ENCODE data around the gene HIPK2.
"Not testable (repeated sequence)": the region's sequence is repeated elsewhere in the genome, so short reads cannot be mapped to it uniquely, and the experiment has no call there.

Gene HIPK2

GRCh38 chr7:139674341-139674740, 103.5 kb downstream of the HIPK2 start:
- Histone ChIP-seq H3K4me1 (ENCODE audit: control insufficient read depth, insufficient read depth, low read length, unreplicated experiment) (peaks cover 40% of the 10 kb centered on the region), H3K79me2 (ENCODE audit: control insufficient read depth, insufficient read depth, low read length, unreplicated experiment) (peaks cover 56% of the 10 kb centered on the region), H3K27ac (ENCODE audit: low read depth, low read length) (peak overlapping the region; percentile 67; the same call in 1 of the 2 replicates), H3K4me3 (ENCODE audit: low read depth, low read length) (no peak overlapping the region), H3K27me3 (ENCODE audit: insufficient read depth, low read length) (no peaks in the 10 kb centered on the region), H3K36me3 (ENCODE audit: insufficient read depth, low read length) (peaks cover 18% of the 10 kb centered on the region), H2AFZ (ENCODE audit: low read length, unreplicated experiment) (no peak overlapping the region)

GRCh38 chr7:139673762-139674161, 104.0 kb downstream of the HIPK2 start:
- peaks cover 36% of the 10 kb centered on the region for H3K4me1 ChIP-seq (ENCODE audit: control insufficient read depth, insufficient read depth, low read length, unreplicated experiment)
- no peak overlapping the region for H2AFZ ChIP-seq (ENCODE audit: low read length, unreplicated experiment)
- H3K36me3 ChIP-seq (ENCODE audit: insufficient read depth, low read length): peaks cover 20% of the 10 kb centered on the region
- peak overlapping the region; percentile 67 for H3K27ac ChIP-seq (ENCODE audit: low read depth, low read length)
- peaks cover 59% of the 10 kb centered on the region for H3K79me2 ChIP-seq (ENCODE audit: control insufficient read depth, insufficient read depth, low read length, unreplicated experiment)
- no peaks in the 10 kb centered on the region for H3K27me3 ChIP-seq (ENCODE audit: insufficient read depth, low read length)
- no peak overlapping the region for H3K4me3 ChIP-seq (ENCODE audit: low read depth, low read length)

GRCh38 chr7:139673230-139673629, 104.6 kb downstream of the HIPK2 start:
- Histone ChIP-seq H3K27me3 (ENCODE audit: insufficient read depth, low read length) (no peaks in the 10 kb centered on the region), H3K79me2 (ENCODE audit: control insufficient read depth, insufficient read depth, low read length, unreplicated experiment) (peaks cover 63% of the 10 kb centered on the region), H3K4me3 (ENCODE audit: low read depth, low read length) (no peak overlapping the region), H3K36me3 (ENCODE audit: insufficient read depth, low read length) (peaks cover 20% of the 10 kb centered on the region), H2AFZ (ENCODE audit: low read length, unreplicated experiment) (no peak overlapping the region), H3K27ac (ENCODE audit: low read depth, low read length) (peak overlapping the region; percentile 67), H3K4me1 (ENCODE audit: control insufficient read depth, insufficient read depth, low read length, unreplicated experiment) (peaks cover 36% of the 10 kb centered on the region)

- Histone ChIP-seq H3K4me1 (ENCODE audit: control insufficient read depth, insufficient read depth, low read length, unreplicated experiment) (peaks cover 36% of the 10 kb centered on the region), H3K4me3 (ENCODE audit: low read depth, low read length) (no peak overlapping the region), H3K27ac (ENCODE audit: low read depth, low read length) (peak overlapping the region; percentile 67), H3K36me3 (ENCODE audit: insufficient read depth, low read length) (peaks cover 22% of the 10 kb centered on the region), H3K27me3 (ENCODE audit: insufficient read depth, low read length) (no peaks in the 10 kb centered on the region), H2AFZ (ENCODE audit: low read length, unreplicated experiment) (no peak overlapping the region), H3K79me2 (ENCODE audit: control insufficient read depth, insufficient read depth, low read length, unreplicated experiment) (peaks cover 71% of the 10 kb centered on the region)
Measured at GRCh38 chr7:139671967-139672366, 105.8 kb downstream of the HIPK2 start.

- Histone ChIP-seq H3K36me3 (ENCODE audit: insufficient read depth, low read length) (peaks cover 23% of the 10 kb centered on the region), H3K4me1 (ENCODE audit: control insufficient read depth, insufficient read depth, low read length, unreplicated experiment) (peaks cover 28% of the 10 kb centered on the region), H3K79me2 (ENCODE audit: control insufficient read depth, insufficient read depth, low read length, unreplicated experiment) (peaks cover 75% of the 10 kb centered on the region)
- H3K4me3 ChIP-seq (ENCODE audit: low read depth, low read length); H2AFZ ChIP-seq (ENCODE audit: low read length, unreplicated experiment); H3K27ac ChIP-seq (ENCODE audit: low read depth, low read length); H3K27me3 ChIP-seq (ENCODE audit: insufficient read depth, low read length): not testable (repeated sequence)
Measured at GRCh38 chr7:139670662-139671061, 107.1 kb downstream of the HIPK2 start.

- Histone ChIP-seq H3K27ac (ENCODE audit: low read depth, low read length) (peak overlapping the region; percentile 35), H3K4me1 (ENCODE audit: control insufficient read depth, insufficient read depth, low read length, unreplicated experiment) (peaks cover 21% of the 10 kb centered on the region), H3K27me3 (ENCODE audit: insufficient read depth, low read length) (no peaks in the 10 kb centered on the region), H2AFZ (ENCODE audit: low read length, unreplicated experiment) (no peak overlapping the region), H3K79me2 (ENCODE audit: control insufficient read depth, insufficient read depth, low read length, unreplicated experiment) (peaks cover 79% of the 10 kb centered on the region), H3K4me3 (ENCODE audit: low read depth, low read length) (no peak overlapping the region), H3K36me3 (ENCODE audit: insufficient read depth, low read length) (peaks cover 13% of the 10 kb centered on the region; the same call in 1 of the 2 replicates)
Measured at GRCh38 chr7:139669106-139670061, 108.4 kb downstream of the HIPK2 start.

GRCh38 chr7:139667377-139667776, 110.4 kb downstream of the HIPK2 start:
- peaks cover 11% of the 10 kb centered on the region for H3K4me1 ChIP-seq (ENCODE audit: control insufficient read depth, insufficient read depth, low read length, unreplicated experiment)
- H3K79me2 ChIP-seq (ENCODE audit: control insufficient read depth, insufficient read depth, low read length, unreplicated experiment): peaks cover 82% of the 10 kb centered on the region
- no peak overlapping the region for H3K27ac ChIP-seq (ENCODE audit: low read depth, low read length)
- no peak overlapping the region for H3K4me3 ChIP-seq (ENCODE audit: low read depth, low read length)
- no peak overlapping the region for H2AFZ ChIP-seq (ENCODE audit: low read length, unreplicated experiment)
- H3K27me3 ChIP-seq (ENCODE audit: insufficient read depth, low read length): no peaks in the 10 kb centered on the region
- H3K36me3 ChIP-seq (ENCODE audit: insufficient read depth, low read length): peaks cover 13% of the 10 kb centered on the region; the same call in 1 of the 2 replicates

- peaks cover 86% of the 10 kb centered on the region for H3K79me2 ChIP-seq (ENCODE audit: control insufficient read depth, insufficient read depth, low read length, unreplicated experiment)
Measured at GRCh38 chr7:139666501-139666900, 111.3 kb downstream of the HIPK2 start.

GRCh38 chr7:139664434-139664833, 113.4 kb downstream of the HIPK2 start:
- no peak overlapping the region for H2AFZ ChIP-seq (ENCODE audit: low read length, unreplicated experiment)
- no peaks in the 10 kb centered on the region for H3K27me3 ChIP-seq (ENCODE audit: insufficient read depth, low read length)
- peaks cover 13% of the 10 kb centered on the region for H3K36me3 ChIP-seq (ENCODE audit: insufficient read depth, low read length)
- no peak overlapping the region for H3K4me3 ChIP-seq (ENCODE audit: low read depth, low read length)
- peaks cover 22% of the 10 kb centered on the region for H3K4me1 ChIP-seq (ENCODE audit: control insufficient read depth, insufficient read depth, low read length, unreplicated experiment)
- peaks cover 95% of the 10 kb centered on the region for H3K79me2 ChIP-seq (ENCODE audit: control insufficient read depth, insufficient read depth, low read length, unreplicated experiment)
- no peak overlapping the region for H3K27ac ChIP-seq (ENCODE audit: low read depth, low read length)

More at GRCh38 chr7:139666501-139666900, 111.3 kb downstream of the HIPK2 start:
- no peak overlapping the region for H3K4me3 ChIP-seq (ENCODE audit: low read depth, low read length)
- H2AFZ ChIP-seq (ENCODE audit: low read length, unreplicated experiment): no peak overlapping the region
- H3K4me1 ChIP-seq (ENCODE audit: control insufficient read depth, insufficient read depth, low read length, unreplicated experiment): peaks cover 7% of the 10 kb centered on the region
- H3K27ac ChIP-seq (ENCODE audit: low read depth, low read length): no peak overlapping the region
- peaks cover 13% of the 10 kb centered on the region for H3K36me3 ChIP-seq (ENCODE audit: insufficient read depth, low read length)
- no peaks in the 10 kb centered on the region for H3K27me3 ChIP-seq (ENCODE audit: insufficient read depth, low read length)

GRCh38 chr7:139663608-139664177, 114.1 kb downstream of the HIPK2 start:
- Histone ChIP-seq H3K36me3 (ENCODE audit: insufficient read depth, low read length) (peaks cover 11% of the 10 kb centered on the region), H3K79me2 (ENCODE audit: control insufficient read depth, insufficient read depth, low read length, unreplicated experiment) (peaks cover 95% of the 10 kb centered on the region), H3K27ac (ENCODE audit: low read depth, low read length) (no peak overlapping the region), H3K4me1 (ENCODE audit: control insufficient read depth, insufficient read depth, low read length, unreplicated experiment) (peaks cover 30% of the 10 kb centered on the region), H3K4me3 (ENCODE audit: low read depth, low read length) (no peak overlapping the region), H2AFZ (ENCODE audit: low read length, unreplicated experiment) (no peak overlapping the region), H3K27me3 (ENCODE audit: insufficient read depth, low read length) (no peaks in the 10 kb centered on the region)

Data from ACC112 (cell line).